WERI-Rb-1 (cell line): ENCODE data around the gene VKORC1.

Experiments used
- DNase-seq: peaks from one replicate; pipeline ENCODE4 v3.0.0-alpha.2; 2020
- H3K27ac ChIP-seq: fragments of 250-450 bp; sonication (Bioruptor Pico); 2 replicates; pipeline ENCODE4 v1.5.1; 2020; ENCODE audit warnings: mild to moderate bottlenecking, moderate library complexity
- H3K27me3 ChIP-seq: fragments of 250-450 bp; sonication (Bioruptor Pico); 2 replicates; pipeline ENCODE4 v1.5.1; 2021; ENCODE audit warnings: mild to moderate bottlenecking, low read depth, moderate library complexity; ENCODE audit not compliant: insufficient read depth, severe bottlenecking
- H3K36me3 ChIP-seq: fragments of 250-450 bp; sonication (Bioruptor Pico); 2 replicates; pipeline ENCODE4 v1.5.1; 2020; ENCODE audit warnings: mild to moderate bottlenecking, moderate library complexity
- H3K4me3 ChIP-seq: 2 replicates; pipeline ENCODE4 v1.5.1; 2011; ENCODE audit warnings: low read depth, mild to moderate bottlenecking, control low read depth, low read length
- H3K9me3 ChIP-seq: fragments of 250-450 bp; sonication (Bioruptor Pico); 2 replicates; pipeline ENCODE4 v1.5.1; 2021; ENCODE audit warnings: mild to moderate bottlenecking, moderate library complexity; ENCODE audit not compliant: severe bottlenecking
- CTCF ChIP-seq: IDR thresholded peaks from 2 replicates; pipeline ENCODE4 v1.5.1; 2011; ENCODE audit warnings: low read depth, mild to moderate bottlenecking, control low read depth, inconsistent platforms, low read length

VKORC1 gene

GRCh38 chr16:31085873-31086628 lies 8.5 kb downstream of the VKORC1 start:
- H3K36me3 ChIP-seq, result peaks cover 53% of the 10 kb centered on the region
- no peak overlapping the region; the same call in 1 of the 2 replicates for H3K27ac ChIP-seq
- TF ChIP-seq CTCF, result no peak
- no peaks in the 10 kb centered on the region for H3K27me3 ChIP-seq
- no peak overlapping the region for H3K4me3 ChIP-seq
- DNase-seq, result no peak
- no peaks in the 10 kb centered on the region for H3K9me3 ChIP-seq

GRCh38 chr16:31085411-31085810 lies 9.2 kb downstream of the VKORC1 start:
- H3K27ac ChIP-seq, result no peak overlapping the region
- no peak for TF ChIP-seq CTCF
- no peaks in the 10 kb centered on the region for H3K9me3 ChIP-seq
- no peaks in the 10 kb centered on the region for H3K27me3 ChIP-seq
- no peak for DNase-seq
- peaks cover 53% of the 10 kb centered on the region for H3K36me3 ChIP-seq
- no peak overlapping the region for H3K4me3 ChIP-seq

- no peaks in the 10 kb centered on the region for H3K9me3 ChIP-seq
- no peak for TF ChIP-seq CTCF
- no peak overlapping the region for H3K4me3 ChIP-seq
- H3K27ac ChIP-seq, result peak overlapping the region; percentile 39
- peak; percentile 70 for DNase-seq
- no peaks in the 10 kb centered on the region for H3K27me3 ChIP-seq
- H3K36me3 ChIP-seq, result peaks cover 55% of the 10 kb centered on the region
Measured at GRCh38 chr16:31084584-31085302, 9.9 kb downstream of the VKORC1 start.

- no peaks in the 10 kb centered on the region for H3K9me3 ChIP-seq
- peaks cover 55% of the 10 kb centered on the region for H3K36me3 ChIP-seq
- no peak overlapping the region for H3K4me3 ChIP-seq
- no peak overlapping the region for H3K27ac ChIP-seq
- DNase-seq, result no peak
- no peaks in the 10 kb centered on the region for H3K27me3 ChIP-seq
- no peak for TF ChIP-seq CTCF
Measured at GRCh38 chr16:31083981-31084380, 10.6 kb downstream of the VKORC1 start.

GRCh38 chr16:31083556-31083955 lies 11.0 kb downstream of the VKORC1 start:
- H3K36me3 ChIP-seq, result peaks cover 57% of the 10 kb centered on the region
- H3K9me3 ChIP-seq, result no peaks in the 10 kb centered on the region
- H3K4me3 ChIP-seq, result no peak overlapping the region
- TF ChIP-seq CTCF, result no peak
- no peak overlapping the region for H3K27ac ChIP-seq
- DNase-seq, result no peak
- H3K27me3 ChIP-seq, result no peaks in the 10 kb centered on the region
